Measurements from ENCODE around the gene BHLHA15. TPM values are rescaled to one million over a fixed set of nuclear protein-coding genes. Genes with fewer than 3 reads are reported as not detected.
"Not testable (repeated sequence)": the region's sequence is repeated elsewhere in the genome, so short reads cannot be mapped to it uniquely, and the experiment has no call there.

BHLHA15 gene
- total and polyA plus RNA-seq, 2 donors (not counting 1 experiment from before 2014, with no cell fraction given): 0.33 TPM; not detected in 1

- no peak overlapping the region for H2AFZ ChIP-seq (ENCODE audit: low read length)
- no peaks in the 10 kb centered on the region for H3K4me1 ChIP-seq (ENCODE audit: control insufficient read depth, extremely low read depth, insufficient read depth, low read length)
- H3K79me2 ChIP-seq (ENCODE audit: control insufficient read depth, insufficient read depth, low read length): no peaks in the 10 kb centered on the region
- H3K9me3 ChIP-seq (ENCODE audit: control insufficient read depth, insufficient read depth, low read depth, low read length): no peaks in the 10 kb centered on the region
- peaks cover 5% of the 10 kb centered on the region for H3K36me3 ChIP-seq (ENCODE audit: control insufficient read depth, insufficient read depth, low read length)
- H4K20me1 ChIP-seq (ENCODE audit: control insufficient read depth, extremely low read depth, insufficient read depth, low read length): no peaks in the 10 kb centered on the region
- H3K4me2 ChIP-seq (ENCODE audit: extremely low read depth, insufficient read depth, low read length): no peak overlapping the region
- TF ChIP-seq CTCF (conservative IDR thresholded peaks at IDR 0.05 in 1 of 2, IDR thresholded peaks at IDR 0.05 in 1 of 2; ENCODE audit: low read depth in 1 of 2, low read length in 2 of 2): no peak
- no peak for TF ChIP-seq EZH2 (IDR thresholded peaks at IDR 0.05; ENCODE audit: low read length, missing control alignments)
- no peak overlapping the region for H3K4me3 ChIP-seq (replicated peaks in 1 of 4; ENCODE audit: control extremely low read depth in 1 of 4, insufficient read depth in 1 of 4, low read depth in 3 of 4, low read length in 4 of 4)
- H3K27ac ChIP-seq (ENCODE audit: insufficient read depth, low read length): no peak overlapping the region
- H3K9ac ChIP-seq (ENCODE audit: insufficient read depth, low read length): no peak overlapping the region
- H3K27me3 ChIP-seq (ENCODE audit: control insufficient read depth, insufficient read depth, low read length): no peaks in the 10 kb centered on the region
- DNase-seq (ENCODE audit: low read depth in 2 of 2): peak in 1 of 2 donors; percentile 7
Observed at GRCh38 chr7:98217623-98218582, 6.7 kb downstream of the BHLHA15 start.

- not testable (repeated sequence) for H4K20me1 ChIP-seq (ENCODE audit: control insufficient read depth, extremely low read depth, insufficient read depth, low read length); H3K9me3 ChIP-seq (ENCODE audit: control insufficient read depth, insufficient read depth, low read depth, low read length); H3K27ac ChIP-seq (ENCODE audit: insufficient read depth, low read length); H3K9ac ChIP-seq (ENCODE audit: insufficient read depth, low read length); H3K4me2 ChIP-seq (ENCODE audit: extremely low read depth, insufficient read depth, low read length); DNase-seq (ENCODE audit: low read depth in 2 of 2); H3K4me1 ChIP-seq (ENCODE audit: control insufficient read depth, extremely low read depth, insufficient read depth, low read length); H3K4me3 ChIP-seq (replicated peaks in 1 of 4; ENCODE audit: control extremely low read depth in 1 of 4, insufficient read depth in 1 of 4, low read depth in 3 of 4, low read length in 4 of 4); H3K36me3 ChIP-seq (ENCODE audit: control insufficient read depth, insufficient read depth, low read length); H2AFZ ChIP-seq (ENCODE audit: low read length); H3K27me3 ChIP-seq (ENCODE audit: control insufficient read depth, insufficient read depth, low read length); H3K79me2 ChIP-seq (ENCODE audit: control insufficient read depth, insufficient read depth, low read length)
Observed at GRCh38 chr7:98219382-98219781, 8.1 kb downstream of the BHLHA15 start.

GRCh38 chr7:98221611-98222532 lies 10.6 kb downstream of the BHLHA15 start:
- Histone ChIP-seq H4K20me1 (ENCODE audit: control insufficient read depth, extremely low read depth, insufficient read depth, low read length) (no peaks in the 10 kb centered on the region), H3K79me2 (ENCODE audit: control insufficient read depth, insufficient read depth, low read length) (no peaks in the 10 kb centered on the region), H3K36me3 (ENCODE audit: control insufficient read depth, insufficient read depth, low read length) (peaks cover 5% of the 10 kb centered on the region), H3K9ac (ENCODE audit: insufficient read depth, low read length) (no peak overlapping the region), H3K4me3 (replicated peaks in 1 of 4; ENCODE audit: control extremely low read depth in 1 of 4, insufficient read depth in 1 of 4, low read depth in 3 of 4, low read length in 4 of 4) (no peak overlapping the region), H3K4me1 (ENCODE audit: control insufficient read depth, extremely low read depth, insufficient read depth, low read length) (no peaks in the 10 kb centered on the region), H3K9me3 (ENCODE audit: control insufficient read depth, insufficient read depth, low read depth, low read length) (no peaks in the 10 kb centered on the region), H3K27ac (ENCODE audit: insufficient read depth, low read length) (no peak overlapping the region), H2AFZ (ENCODE audit: low read length) (no peak overlapping the region), H3K4me2 (ENCODE audit: extremely low read depth, insufficient read depth, low read length) (no peak overlapping the region), H3K27me3 (ENCODE audit: control insufficient read depth, insufficient read depth, low read length) (no peaks in the 10 kb centered on the region)
- TF ChIP-seq EZH2 (IDR thresholded peaks at IDR 0.05; ENCODE audit: low read length, missing control alignments): no peak
- TF ChIP-seq CTCF (conservative IDR thresholded peaks at IDR 0.05 in 1 of 2, IDR thresholded peaks at IDR 0.05 in 1 of 2; ENCODE audit: low read depth in 1 of 2, low read length in 2 of 2): no peak
- DNase-seq (ENCODE audit: low read depth in 2 of 2): no peak
